22Rv1 (cell line): ENCODE measurements around the gene SCTR.

Source experiments
- H3K27ac ChIP-seq: fragments of 450-650 bp; 2 replicates; pipeline ENCODE4 v1.5.1; 2017
- CTCF ChIP-seq: fragments of 450-650 bp; IDR thresholded peaks from 2 replicates; pipeline ENCODE4 v1.5.1; 2017; ENCODE audit warnings: mild to moderate bottlenecking
- ZFX ChIP-seq: fragments of 450-650 bp; IDR thresholded peaks from 2 replicates; pipeline ENCODE4 v1.6.1; 2017; ENCODE audit warnings: antibody characterized with exemption, borderline replicate concordance

The SCTR gene

GRCh38 chr2:119491776-119492525 lies 32.3 kb downstream of the SCTR start:
- TF ChIP-seq ZFX (no peak), CTCF (no peak)
- H3K27ac ChIP-seq = no peak overlapping the region

GRCh38 chr2:119490653-119491195 lies 33.6 kb downstream of the SCTR start:
- H3K27ac ChIP-seq = no peak overlapping the region
- no peak for TF ChIP-seq ZFX
- TF ChIP-seq CTCF = no peak

- H3K27ac ChIP-seq = no peak overlapping the region
- TF ChIP-seq ZFX (no peak), CTCF (no peak)
These were observed 34.2 kb downstream of the SCTR start for GRCh38 chr2:119490106-119490505.

- H3K27ac ChIP-seq = no peak overlapping the region
- TF ChIP-seq CTCF (no peak), ZFX (no peak)
These were observed 34.9 kb downstream of the SCTR start for GRCh38 chr2:119489232-119489952.

- no peak for TF ChIP-seq ZFX
- no peak for TF ChIP-seq CTCF
- H3K27ac ChIP-seq = no peak overlapping the region
These were observed 35.8 kb downstream of the SCTR start for GRCh38 chr2:119488245-119489214.

GRCh38 chr2:119487434-119488244 lies 36.6 kb downstream of the SCTR start:
- no peak overlapping the region for H3K27ac ChIP-seq
- no peak for TF ChIP-seq CTCF
- no peak for TF ChIP-seq ZFX
